SK-N-DZ (cell line): ENCODE results near the gene ASIC4.

Experiments used
- DNase-seq: peaks from one replicate; pipeline ENCODE4 v3.0.0-alpha.2; 2015; ENCODE audit warnings: low spot score

The ASIC4 gene

DNA sequence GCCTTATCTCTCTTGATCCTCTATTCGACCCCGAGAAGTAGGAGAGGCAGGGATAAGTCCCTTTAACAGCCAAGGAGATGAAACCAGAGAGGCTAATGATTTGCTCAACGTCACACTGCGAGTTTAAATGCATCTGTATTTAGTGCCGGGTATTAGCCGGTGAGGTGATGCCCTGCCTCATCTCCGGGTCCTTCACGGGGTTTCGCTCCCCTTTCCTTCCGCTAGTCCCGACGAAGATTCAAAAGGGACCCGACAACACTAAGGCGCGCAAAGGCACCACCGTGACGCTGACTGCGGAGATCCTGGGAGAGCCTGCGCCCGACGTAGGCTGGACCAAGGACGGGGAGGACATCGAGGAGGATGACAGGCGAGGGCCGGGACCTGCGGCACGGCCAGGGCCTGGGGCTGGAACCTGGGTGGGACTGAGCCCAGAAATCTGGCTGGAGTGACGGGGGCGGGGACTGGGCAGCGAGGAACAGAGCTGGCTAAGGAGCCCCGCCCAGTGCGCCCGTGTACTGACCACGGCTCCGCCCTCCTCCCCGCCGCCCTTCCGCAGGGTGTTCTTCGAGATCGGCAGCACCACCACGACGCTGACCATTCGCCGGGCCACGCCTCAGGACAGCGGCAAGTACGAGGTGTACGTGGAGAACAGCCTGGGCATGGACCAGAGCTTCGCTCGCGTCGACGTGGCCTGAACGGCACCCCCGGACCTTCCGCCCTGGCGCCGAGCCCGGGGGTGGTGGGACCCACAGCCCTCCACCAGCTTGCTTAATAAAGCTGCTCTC, 16.6 kb upstream of the ASIC4 start:
- no peak for DNase-seq

DNA sequence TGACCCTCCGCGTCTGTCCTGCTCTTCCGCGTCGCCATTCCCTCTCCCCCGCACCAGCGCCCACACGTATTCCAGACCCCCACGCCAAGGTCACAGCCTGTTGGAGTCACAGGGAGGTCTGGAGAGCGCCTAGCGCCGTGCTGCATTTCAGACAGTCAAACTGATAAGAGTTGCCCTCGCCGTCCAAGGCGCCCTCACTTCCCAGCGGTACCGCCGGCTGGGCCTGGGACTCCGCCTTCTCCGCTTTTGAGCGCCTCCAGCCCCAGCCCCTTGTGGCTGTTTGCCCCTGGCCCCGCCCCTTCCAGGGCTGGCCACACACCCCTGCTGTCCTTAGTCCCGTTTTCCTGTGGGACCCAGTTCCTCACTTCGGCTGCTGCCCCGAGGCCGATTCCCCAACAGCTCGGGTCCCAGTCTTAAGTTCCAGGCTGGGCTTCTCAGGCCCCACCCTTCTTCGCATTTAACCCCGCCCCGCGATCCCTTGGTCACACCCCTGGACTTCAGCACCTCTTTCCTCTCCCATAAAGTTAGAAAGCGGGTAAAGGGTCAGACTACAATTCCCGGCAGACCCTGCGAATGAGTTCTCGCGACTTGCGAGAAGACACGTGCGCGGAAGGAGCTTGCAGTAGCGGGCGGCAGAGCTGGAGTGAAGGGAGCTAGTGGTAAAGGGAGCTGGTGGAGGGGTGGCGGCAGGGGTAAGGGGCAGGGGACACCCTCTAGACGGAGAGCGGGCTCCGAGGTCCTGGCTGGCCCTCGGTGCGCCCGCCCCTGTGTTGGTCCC, 15.8 kb upstream of the ASIC4 start, which contains the start of gene GMPPA:
GMPPA (plus strand) TSS at position 612 of the 778 bp plus-strand sequence. CDS start 1,085 bp downstream, outside the sequence.
- DNase-seq = peak; percentile 99

DNA sequence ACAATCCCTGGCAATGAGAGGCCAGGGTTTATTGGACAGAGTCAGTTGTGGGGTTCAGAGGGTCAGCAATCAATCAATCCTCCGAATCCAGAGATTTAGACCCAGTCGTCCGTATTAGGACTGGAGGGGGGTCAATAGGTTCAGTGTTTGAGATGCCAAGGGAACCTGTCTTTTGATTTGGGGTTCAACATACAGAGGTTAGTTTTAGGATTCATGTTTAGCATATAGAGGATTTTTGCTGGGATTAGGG, 15.3 kb upstream of the ASIC4 start:
- DNase-seq = no peak

DNA sequence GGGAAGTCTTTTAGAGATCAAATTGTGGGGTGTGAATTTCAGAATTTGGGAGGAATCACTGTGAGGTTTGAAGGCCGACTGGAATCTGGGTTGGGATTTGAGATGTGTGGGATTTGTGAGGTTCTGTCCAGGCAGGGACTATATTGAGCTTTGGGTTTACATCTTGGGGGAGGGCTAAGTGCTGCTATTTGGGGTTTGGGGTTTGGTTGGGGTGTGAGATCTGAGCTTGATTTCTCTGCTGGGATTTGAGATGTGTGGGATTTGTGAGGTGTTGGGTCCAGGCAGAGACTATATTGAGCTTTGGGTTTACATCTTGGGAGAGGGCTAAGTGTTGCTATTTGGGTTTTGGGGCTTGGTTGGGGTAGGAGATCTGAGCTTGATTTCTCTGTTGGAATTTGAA, 14.7 kb upstream of the ASIC4 start:
- no peak for DNase-seq

DNA sequence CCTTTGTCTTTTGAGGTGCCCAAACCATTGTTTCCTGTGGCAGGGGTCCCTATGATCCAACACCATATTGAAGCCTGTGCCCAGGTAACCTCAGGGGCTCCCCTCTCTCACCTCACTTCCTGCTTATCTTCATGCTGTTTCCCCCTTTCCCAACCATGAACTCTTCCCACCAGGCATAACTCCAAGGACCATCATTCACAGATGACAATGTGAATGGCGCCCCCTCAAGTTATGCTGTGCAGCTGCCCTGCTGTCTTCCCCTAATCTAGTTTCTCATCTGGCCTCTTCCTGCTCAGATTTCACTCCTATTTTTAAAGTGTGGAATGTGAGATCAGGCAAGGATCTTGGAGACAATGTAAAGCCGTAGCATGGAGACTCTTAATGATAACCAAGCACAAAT, 14.1 kb upstream of the ASIC4 start:
- DNase-seq = peak; percentile 59

- no peak for DNase-seq
Observed at GRCh38 chr2:219501849-219502248, 12.4 kb upstream of the ASIC4 start.

GRCh38 chr2:219502618-219503017, 11.7 kb upstream of the ASIC4 start:
- no peak for DNase-seq

- DNase-seq = no peak
Observed at GRCh38 chr2:219505585-219505984, 8.7 kb upstream of the ASIC4 start.

DNA sequence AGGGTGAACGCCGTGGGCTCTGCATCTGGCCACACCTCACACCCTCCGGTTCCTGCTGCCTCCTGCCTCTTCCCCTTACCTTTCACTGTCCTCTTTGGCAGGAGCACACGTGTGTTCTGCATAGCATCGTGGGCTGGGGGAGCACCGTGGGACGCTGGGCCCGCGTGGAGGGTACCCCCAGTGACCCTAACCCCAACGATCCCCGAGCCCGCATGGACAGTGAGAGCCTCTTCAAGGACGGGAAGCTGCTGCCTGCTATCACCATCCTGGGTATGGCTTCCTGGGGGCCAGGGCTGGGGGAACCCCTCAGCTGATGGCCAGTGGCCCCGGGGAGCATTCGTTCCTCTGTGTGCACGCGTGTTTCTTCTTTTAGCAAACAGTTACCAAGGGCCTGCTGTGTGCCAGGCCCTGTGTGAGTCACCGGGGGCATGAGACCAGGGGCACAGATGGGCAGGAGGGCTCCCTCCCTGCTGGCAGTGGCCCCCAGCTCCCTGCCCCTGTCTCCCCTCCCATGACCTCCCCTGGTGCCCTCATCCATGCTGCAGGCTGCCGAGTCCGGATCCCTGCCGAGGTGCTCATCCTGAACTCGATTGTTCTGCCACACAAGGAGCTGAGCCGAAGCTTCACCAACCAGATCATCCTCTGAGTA, 8.0 kb upstream of the ASIC4 start:
- DNase-seq = no peak

- DNase-seq = no peak
Observed at GRCh38 chr2:219506802-219507526, 7.3 kb upstream of the ASIC4 start.

GRCh38 chr2:219507581-219508443, 6.5 kb upstream of the ASIC4 start:
- DNase-seq = no peak

GRCh38 chr2:219508444-219508734, 5.9 kb upstream of the ASIC4 start:
- no peak for DNase-seq

- DNase-seq = no peak
Observed at GRCh38 chr2:219508971-219509779, 5.1 kb upstream of the ASIC4 start.

- DNase-seq = peak; percentile 75
Observed at GRCh38 chr2:219509780-219510511, 4.3 kb upstream of the ASIC4 start.

GRCh38 chr2:219510512-219511135, 3.7 kb upstream of the ASIC4 start:
- no peak for DNase-seq

GRCh38 chr2:219511547-219512325, 2.5 kb upstream of the ASIC4 start:
- DNase-seq = no peak

GRCh38 chr2:219512524-219513216, 1.6 kb upstream of the ASIC4 start:
- no peak for DNase-seq

GRCh38 chr2:219513787-219514186, 495 bp upstream of the ASIC4 start:
- no peak for DNase-seq
